Skeletal muscle tissue (tissue), 4 donors: ENCODE data around the gene SLC41A3. TPM values are rescaled to one million over a fixed set of nuclear protein-coding genes. Genes with fewer than 3 reads are reported as not detected.
"Not testable (repeated sequence)": the region's sequence is repeated elsewhere in the genome, so short reads cannot be mapped to it uniquely, and the experiment has no call there.

ENCODE experiments used
- H3K27ac ChIP-seq: one replicate; pipeline ENCODE4 v1.7.0; 2013; ENCODE audit warnings: mild to moderate bottlenecking, low read depth, low read length, inconsistent platforms
- H3K27me3 ChIP-seq, 3 donors: one replicate each; pipeline ENCODE4 v1.7.0; 2013; ENCODE audit warnings: low read length in 3 of 3; ENCODE audit not compliant: control insufficient read depth in 3 of 3, insufficient read depth in 3 of 3
- H3K36me3 ChIP-seq, 3 donors: one replicate each; pipeline ENCODE4 v1.7.0; 2013; ENCODE audit warnings: low read length in 3 of 3; ENCODE audit not compliant: control insufficient read depth in 3 of 3, insufficient read depth in 3 of 3
- H3K4me1 ChIP-seq, 3 donors: one replicate each; pipeline ENCODE4 v1.7.0; 2013; ENCODE audit warnings: low read length in 3 of 3, mild to moderate bottlenecking in 3 of 3; ENCODE audit not compliant: control insufficient read depth in 3 of 3, insufficient read depth in 3 of 3
- H3K4me3 ChIP-seq, 3 donors: one replicate each; pipeline ENCODE4 v1.7.0; 2013; ENCODE audit warnings: low read length in 3 of 3
- H3K9ac ChIP-seq, 3 donors: one replicate each; pipeline ENCODE4 v1.7.0; 2013; ENCODE audit warnings: low read length in 3 of 3, mild to moderate bottlenecking in 3 of 3, moderate library complexity in 2 of 3, low read depth in 1 of 3
- H3K9me3 ChIP-seq, 3 donors: one replicate each; pipeline ENCODE4 v1.7.0; 2013; ENCODE audit warnings: low read length in 3 of 3; ENCODE audit not compliant: control insufficient read depth in 3 of 3
- total RNA-seq: library from RNA; depleted of rRNA; stranded (reverse); fragments of >200 nt; gene quantifications from one replicate; pipeline ENCODE4 v1.2.3, GENCODE V29; 2014
- donor health status: Osteomylitis.

The SLC41A3 gene
- total RNA-seq, 1 donor from 2014 or later: 31.3 TPM

- Histone ChIP-seq H3K27me3 (peaks cover 2 to 9% (median 3%) of the 10 kb centered on the region in 3 donors), H3K4me1 (peaks cover 3 to 5% (median 4%) of the 10 kb centered on the region in 3 donors), H3K4me3 (no peak overlapping the region), H3K27ac (no peak overlapping the region), H3K9me3 (no peaks in the 10 kb centered on the region), H3K9ac (no peak overlapping the region), H3K36me3 (no peaks in the 10 kb centered on the region)
These were observed 116.8 kb downstream of the SLC41A3 start for GRCh38 chr3:125967156-125967555.

GRCh38 chr3:125965505-125965904, 118.4 kb downstream of the SLC41A3 start:
- Histone ChIP-seq H3K4me1 (no peaks in the 10 kb centered on the region), H3K27me3 (peaks cover under 1 to 4% (median 3%) of the 10 kb centered on the region in 3 donors), H3K4me3 (no peak overlapping the region), H3K9me3 (no peaks in the 10 kb centered on the region), H3K9ac (no peak overlapping the region), H3K36me3 (no peaks in the 10 kb centered on the region), H3K27ac (no peak overlapping the region)

- not testable (repeated sequence) for H3K27me3 ChIP-seq, H3K27ac ChIP-seq, H3K4me3 ChIP-seq, H3K9ac ChIP-seq, H3K36me3 ChIP-seq, H3K9me3 ChIP-seq, H3K4me1 ChIP-seq
These were observed 120.1 kb downstream of the SLC41A3 start for GRCh38 chr3:125963834-125964233.

GRCh38 chr3:125961289-125961589, 122.7 kb downstream of the SLC41A3 start:
- H3K27me3 ChIP-seq: peaks cover 4 to 7% (median 6%) of the 10 kb centered on the region in 3 donors
- H3K9me3 ChIP-seq: no peaks in the 10 kb centered on the region
- H3K9ac ChIP-seq: no peak overlapping the region
- no peak overlapping the region for H3K27ac ChIP-seq
- no peaks in the 10 kb centered on the region for H3K4me1 ChIP-seq
- no peaks in the 10 kb centered on the region for H3K36me3 ChIP-seq
- no peak overlapping the region for H3K4me3 ChIP-seq

GRCh38 chr3:125960456-125961288, 123.3 kb downstream of the SLC41A3 start:
- Histone ChIP-seq H3K4me3 (no peak overlapping the region), H3K9me3 (no peaks in the 10 kb centered on the region)

GRCh38 chr3:125960066-125960424, 123.9 kb downstream of the SLC41A3 start:
- H3K9me3 ChIP-seq: no peaks in the 10 kb centered on the region
- H3K9ac ChIP-seq: no peak overlapping the region
- H3K27ac ChIP-seq: no peak overlapping the region
- no peaks in the 10 kb centered on the region for H3K36me3 ChIP-seq
- no peak overlapping the region for H3K4me3 ChIP-seq
- no peaks in the 10 kb centered on the region for H3K4me1 ChIP-seq
- H3K27me3 ChIP-seq: peaks cover 4 to 7% (median 6%) of the 10 kb centered on the region in 3 donors

More at GRCh38 chr3:125960456-125961288, 123.3 kb downstream of the SLC41A3 start:
- Histone ChIP-seq H3K27me3 (peaks cover 4 to 7% (median 6%) of the 10 kb centered on the region in 3 donors), H3K4me1 (no peaks in the 10 kb centered on the region), H3K9ac (no peak overlapping the region), H3K27ac (no peak overlapping the region), H3K36me3 (no peaks in the 10 kb centered on the region)

- H3K27me3 ChIP-seq: peaks cover 4 to 7% (median 6%) of the 10 kb centered on the region in 3 donors
- no peak overlapping the region for H3K27ac ChIP-seq
- no peaks in the 10 kb centered on the region for H3K9me3 ChIP-seq
- no peak overlapping the region for H3K4me3 ChIP-seq
- H3K36me3 ChIP-seq: no peaks in the 10 kb centered on the region
- H3K9ac ChIP-seq: no peak overlapping the region
- no peaks in the 10 kb centered on the region for H3K4me1 ChIP-seq
These were observed 124.4 kb downstream of the SLC41A3 start for GRCh38 chr3:125959317-125960065.

GRCh38 chr3:125958511-125959316, 125.2 kb downstream of the SLC41A3 start:
- H3K4me1 ChIP-seq: no peaks in the 10 kb centered on the region
- no peak overlapping the region for H3K4me3 ChIP-seq
- peaks cover 4 to 7% (median 6%) of the 10 kb centered on the region in 3 donors for H3K27me3 ChIP-seq

GRCh38 chr3:125957674-125958510, 126.0 kb downstream of the SLC41A3 start:
- H3K27ac ChIP-seq: no peak overlapping the region
- H3K9ac ChIP-seq: no peak overlapping the region
- H3K4me3 ChIP-seq: no peak overlapping the region
- H3K36me3 ChIP-seq: no peaks in the 10 kb centered on the region
- no peaks in the 10 kb centered on the region for H3K4me1 ChIP-seq
- no peaks in the 10 kb centered on the region for H3K9me3 ChIP-seq
- H3K27me3 ChIP-seq: peaks cover 4 to 7% (median 6%) of the 10 kb centered on the region in 3 donors

More at GRCh38 chr3:125958511-125959316, 125.2 kb downstream of the SLC41A3 start:
- H3K9me3 ChIP-seq: no peaks in the 10 kb centered on the region
- H3K36me3 ChIP-seq: no peaks in the 10 kb centered on the region
- H3K27ac ChIP-seq: no peak overlapping the region
- H3K9ac ChIP-seq: no peak overlapping the region
